HepG2 (cell line): Measurements from ENCODE around the gene CERS6. TPM values are rescaled to one million over a fixed set of nuclear protein-coding genes. Genes with fewer than 3 reads are reported as not detected.

Experiments used
- HOMEZ ChIP-seq: IDR thresholded peaks from 2 replicates; pipeline ENCODE4 v1.6.1; 2016; ENCODE audit warnings: low read depth
- JUNB ChIP-seq: sonication (generic); formaldehyde crosslinking; IDR thresholded peaks from 2 replicates; pipeline ENCODE4 v1.8.0; 2022; ENCODE audit warnings: missing genetic modification reagents, mild to moderate bottlenecking, borderline replicate concordance
- KLF6 ChIP-seq: IDR thresholded peaks from 2 replicates; pipeline ENCODE4 v1.8.0; 2016; ENCODE audit warnings: missing biosample characterization, missing genetic modification reagents
- NFE2 ChIP-seq: sonication (generic); formaldehyde crosslinking; IDR thresholded peaks from 2 replicates; pipeline ENCODE4 v1.4.0; 2020; ENCODE audit warnings: missing genetic modification reagents
- ZNF138 ChIP-seq: sonication (generic); formaldehyde crosslinking; IDR thresholded peaks from 2 replicates; pipeline ENCODE4 v1.5.0; 2020; ENCODE audit warnings: mild to moderate bottlenecking, low read depth, missing genetic modification reagents
- ZNF142 ChIP-seq: sonication (generic); formaldehyde crosslinking; IDR thresholded peaks from 2 replicates; pipeline ENCODE4 v1.4.0; 2020; ENCODE audit warnings: missing genetic modification reagents
- ZNF205 ChIP-seq: IDR thresholded peaks from 2 replicates; pipeline ENCODE4 v1.6.1; 2018; ENCODE audit warnings: missing biosample characterization, missing genetic modification reagents
- ZNF350 ChIP-seq: sonication (generic); formaldehyde crosslinking; IDR thresholded peaks from 2 replicates; pipeline ENCODE4 v1.4.0; 2020; ENCODE audit warnings: mild to moderate bottlenecking, low read depth, missing genetic modification reagents, borderline replicate concordance
- ZNF484 ChIP-seq: sonication (generic); formaldehyde crosslinking; IDR thresholded peaks from 2 replicates; pipeline ENCODE4 v1.5.1; 2020; ENCODE audit warnings: mild to moderate bottlenecking, low read depth, missing genetic modification reagents, borderline replicate concordance
- ZNF574 ChIP-seq: sonication (generic); formaldehyde crosslinking; IDR thresholded peaks from 2 replicates; pipeline ENCODE4 v1.4.0; 2020; ENCODE audit warnings: missing genetic modification reagents
- polyA plus RNA-seq, 8 experiments: library from polyadenylated mRNA; depleted of rRNA in 3 of 8; stranded (reverse) in 7 of 8; unstranded in 1 of 8; fragments of >200 nt; fragmentation: Illumina TruSeq in 4 of 8; extraction: Trizol in 4 of 8; gene quantifications; 2 replicates each; pipeline versions ENCODE4 v1.2.1 to v1.2.3, GENCODE V29; 2011 to 2016; ENCODE audit warnings: low read depth in 4 of 8, missing spikeins in 1 of 8, mixed read lengths in 1 of 8; ENCODE audit not compliant: insufficient read depth in 1 of 8
- total RNA-seq, 5 experiments: library from RNA; depleted of rRNA; stranded (reverse); fragments of >200 nt; fragmentation: Illumina TruSeq; extraction: Trizol; gene quantifications; 2 replicates each; pipeline ENCODE4 v1.2.3, GENCODE V29; 2016; ENCODE audit warnings: low read depth in 1 of 5

The CERS6 gene
- total and polyA plus RNA-seq, 2 of the 13 experiments (the other 11 are each of a cell fraction or from before 2014, with no cell fraction given) = 10.1 to 20.3 TPM

DNA sequence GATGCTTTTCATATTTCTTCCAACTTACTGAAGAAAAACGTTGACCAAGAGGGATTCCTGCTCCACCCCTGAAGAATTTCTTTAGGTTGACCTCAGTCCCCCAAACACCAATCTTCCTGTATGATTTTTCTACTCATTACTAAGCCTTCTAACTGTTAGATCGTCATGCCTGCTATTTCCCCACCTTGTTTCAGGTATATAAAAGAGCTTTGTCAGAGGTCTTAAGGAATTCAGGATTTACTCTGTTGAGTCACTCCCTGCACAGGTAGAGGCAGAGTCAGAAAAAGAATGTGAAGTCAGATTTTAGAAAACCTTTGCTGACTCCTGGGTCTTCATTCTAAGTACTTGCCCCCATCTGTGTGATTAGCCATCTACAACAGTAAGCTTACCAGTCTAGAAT is 262.6 kb downstream of the CERS6 start (continued):
- TF ChIP-seq ZNF142 (CRISPR knock-in tag) = no peak
- no peak for TF ChIP-seq JUNB
- no peak for TF ChIP-seq ZNF350 (CRISPR knock-in tag)
- TF ChIP-seq ZNF484 = no peak
- no peak for TF ChIP-seq ZNF138 (CRISPR knock-in tag)
- no peak for TF ChIP-seq ZNF574 (CRISPR knock-in tag)
- no peak for TF ChIP-seq NFE2
- TF ChIP-seq ZNF205 (CRISPR knock-in tag) = no peak
- no peak for TF ChIP-seq HOMEZ (CRISPR knock-in tag)
- TF ChIP-seq KLF6 (CRISPR knock-in tag) = no peak
